ENCODE measurements around the gene IRF7.
"Not testable (repeated sequence)": the region's sequence is repeated elsewhere in the genome, so short reads cannot be mapped to it uniquely, and the experiment has no call there.

IRF7 gene

GRCh38 chr11:579830-580601 is 35.7 kb downstream of the IRF7 start:
- DNase-seq: no peak

GRCh38 chr11:578276-579035 is 37.3 kb downstream of the IRF7 start:
- no peak for DNase-seq

GRCh38 chr11:577611-577894 is 38.2 kb downstream of the IRF7 start:
- DNase-seq: no peak

GRCh38 chr11:576811-577610 is 38.7 kb downstream of the IRF7 start:
- DNase-seq: no peak

DNA sequence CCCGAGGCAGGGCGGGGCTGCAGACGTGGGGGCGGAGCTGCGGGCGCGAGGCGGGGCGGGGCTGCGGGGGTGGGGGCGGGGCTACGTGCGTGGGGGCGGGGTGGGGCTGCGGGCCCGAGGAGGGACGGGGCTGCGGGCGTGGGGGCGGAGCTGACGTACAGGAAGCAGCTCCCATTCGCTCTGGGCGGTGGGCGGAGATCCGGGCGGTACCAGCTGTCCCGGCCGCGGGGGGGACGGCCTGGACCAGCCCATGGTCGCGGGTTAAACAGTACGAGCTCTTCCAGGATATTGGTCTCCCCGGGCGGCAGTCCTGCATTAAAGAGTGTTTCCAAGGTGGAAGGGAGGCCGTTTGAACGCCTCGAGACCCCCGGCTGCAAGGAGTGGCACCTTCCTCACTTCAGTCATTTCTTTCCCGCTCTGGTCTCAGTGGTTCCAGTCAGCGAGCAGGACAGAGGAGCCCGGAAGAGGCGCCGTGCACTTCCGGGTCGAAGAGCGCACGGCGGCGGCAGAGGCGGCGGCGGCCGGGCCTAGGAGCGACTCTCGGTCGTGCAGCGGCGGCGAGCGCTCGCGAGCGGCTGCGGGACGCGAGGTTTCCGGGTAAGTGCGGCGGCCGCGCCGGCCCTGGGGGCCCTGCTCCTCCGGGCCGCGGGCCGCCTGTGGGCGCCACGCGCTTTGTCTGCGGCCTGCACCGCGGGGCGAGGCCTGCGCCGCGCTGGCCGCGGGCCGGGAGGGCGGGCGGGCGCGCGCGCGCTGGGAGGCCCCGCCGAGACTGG is 39.6 kb downstream of the IRF7 start, which contains the start of gene PHRF1:
TSS of gene PHRF1 (plus strand) at position 475 of the 773 bp plus-strand sequence. CDS start 5,043 bp downstream, outside the sequence.
- DNase-seq: peak; percentile 94 to 96 (median 95)

DNA sequence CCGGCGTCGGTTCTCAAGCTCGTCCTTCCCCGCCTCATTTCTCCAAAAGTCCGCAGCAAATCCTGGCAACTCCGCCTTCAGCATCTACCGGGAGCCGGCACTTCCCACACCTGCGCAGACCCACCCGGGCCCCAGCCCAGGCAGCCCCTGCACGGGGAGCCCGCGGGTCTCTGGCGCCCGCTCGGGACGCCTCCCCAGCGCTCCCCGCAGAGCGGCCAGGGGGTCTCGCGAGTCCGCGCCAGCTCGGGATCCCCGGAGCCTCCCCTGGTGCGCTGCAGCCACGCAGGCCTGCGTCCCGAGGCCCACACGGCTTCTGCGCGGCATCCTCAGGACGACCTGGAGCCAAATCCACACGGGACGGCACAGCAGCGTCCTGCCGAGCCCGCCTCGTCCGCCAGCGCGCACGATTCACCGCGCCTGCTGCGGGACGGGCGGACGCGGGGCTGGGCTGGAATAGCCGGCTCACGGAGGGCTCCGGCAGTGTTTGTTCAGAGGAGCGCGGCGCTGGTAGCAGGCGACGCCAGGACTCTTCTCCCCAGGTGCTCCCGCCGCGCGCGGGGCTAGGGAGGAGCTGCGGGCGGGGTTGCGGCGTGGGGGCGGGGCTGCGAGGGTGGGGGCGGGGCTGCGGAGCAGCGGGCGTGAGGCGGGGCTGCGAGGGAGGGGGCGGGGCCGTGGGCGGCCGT is 40.3 kb downstream of the IRF7 start:
- no peak for DNase-seq

DNA sequence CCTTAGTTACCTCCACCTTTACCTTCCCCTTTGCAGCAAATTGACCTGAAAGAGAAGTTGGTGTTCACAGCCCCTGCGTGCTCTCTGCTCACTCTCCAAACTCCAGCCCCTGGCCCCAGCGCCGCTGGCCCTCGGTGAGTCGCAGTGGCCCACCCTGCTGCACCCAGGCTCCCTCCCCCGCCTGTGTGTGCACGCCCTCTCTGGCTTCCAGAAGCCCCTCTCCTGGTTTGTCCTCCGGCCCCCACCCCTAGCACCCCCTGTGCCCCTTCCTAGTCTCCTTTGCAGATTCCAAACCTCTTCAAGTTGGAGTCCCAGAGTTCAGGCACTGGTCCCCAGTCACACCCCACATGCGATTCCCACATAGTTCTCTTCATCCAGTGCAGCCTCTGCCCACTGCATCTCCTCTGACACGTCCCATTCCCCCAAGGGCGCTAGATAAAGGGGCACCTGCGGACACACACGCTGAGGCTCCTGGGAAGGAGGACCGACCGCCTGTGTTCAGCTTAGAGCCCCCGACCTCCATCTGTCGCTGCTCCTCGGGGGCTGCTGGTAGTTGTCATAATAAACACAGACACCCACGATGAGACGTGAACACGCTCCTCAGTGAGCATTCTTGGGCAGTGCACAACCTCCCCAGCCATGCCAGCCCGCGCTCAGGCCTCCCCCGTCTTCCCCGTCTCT is 41.0 kb downstream of the IRF7 start:
- DNase-seq: no peak

DNA sequence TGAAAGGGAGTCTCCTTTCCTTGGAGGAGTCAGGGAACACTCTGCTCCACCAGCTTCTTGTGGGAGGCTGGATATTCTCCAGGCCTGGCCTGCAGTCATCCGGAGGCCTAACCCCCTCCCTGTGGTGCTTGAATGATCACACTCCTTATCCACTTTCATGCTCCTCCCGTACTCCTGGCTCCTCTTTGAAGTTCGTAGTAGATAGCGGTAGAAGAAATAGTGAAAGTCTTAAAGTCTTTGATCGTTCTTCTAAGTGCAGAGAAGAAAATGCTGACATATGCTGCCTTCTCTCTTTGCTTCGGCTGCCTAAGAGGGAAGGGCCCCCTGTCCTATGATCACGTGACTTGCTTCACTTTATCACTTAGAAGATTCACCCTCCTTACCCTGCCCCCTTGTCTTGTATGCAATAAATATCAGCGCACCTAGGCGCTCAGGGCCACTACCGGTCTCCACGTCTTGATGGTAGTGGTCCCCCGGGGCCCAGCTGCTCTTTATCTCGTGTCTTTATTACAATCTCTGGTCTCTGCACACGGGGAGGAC is 41.6 kb downstream of the IRF7 start:
- not testable (repeated sequence) for DNase-seq

DNA sequence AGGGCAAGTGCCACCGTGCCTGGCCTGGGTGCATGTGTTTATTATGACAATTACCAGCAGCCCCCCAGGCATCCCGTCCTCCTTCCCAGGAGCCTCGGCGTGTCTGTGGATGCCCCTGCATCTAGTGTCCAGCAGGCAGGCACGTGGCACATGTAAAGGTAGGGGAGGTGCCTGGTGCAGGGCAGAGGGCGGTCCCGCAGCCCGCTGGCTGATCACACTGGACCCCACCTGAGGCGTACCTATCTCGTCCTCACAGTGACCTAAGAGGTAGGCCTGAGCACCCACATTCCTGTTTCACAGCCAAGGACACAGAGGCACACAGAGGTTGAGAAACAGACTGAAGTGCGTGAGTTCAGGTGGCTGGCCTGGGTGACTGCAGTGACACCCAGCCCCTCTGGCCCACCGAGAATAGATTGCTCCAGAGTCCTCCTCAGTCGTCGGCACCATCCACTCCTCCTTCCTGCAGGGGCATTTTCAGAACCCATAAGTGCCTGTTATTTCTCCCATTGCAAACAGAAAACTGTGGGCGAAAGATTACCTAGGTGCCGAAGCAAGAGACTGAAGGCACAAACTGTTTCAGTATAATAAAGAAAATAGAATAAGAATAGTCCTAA is 42.5 kb downstream of the IRF7 start:
- no peak for DNase-seq

- DNase-seq: no peak
These were observed 44.0 kb downstream of the IRF7 start for GRCh38 chr11:571802-572185.

- no peak for DNase-seq
These were observed 46.4 kb downstream of the IRF7 start for GRCh38 chr11:569158-569885.

DNA sequence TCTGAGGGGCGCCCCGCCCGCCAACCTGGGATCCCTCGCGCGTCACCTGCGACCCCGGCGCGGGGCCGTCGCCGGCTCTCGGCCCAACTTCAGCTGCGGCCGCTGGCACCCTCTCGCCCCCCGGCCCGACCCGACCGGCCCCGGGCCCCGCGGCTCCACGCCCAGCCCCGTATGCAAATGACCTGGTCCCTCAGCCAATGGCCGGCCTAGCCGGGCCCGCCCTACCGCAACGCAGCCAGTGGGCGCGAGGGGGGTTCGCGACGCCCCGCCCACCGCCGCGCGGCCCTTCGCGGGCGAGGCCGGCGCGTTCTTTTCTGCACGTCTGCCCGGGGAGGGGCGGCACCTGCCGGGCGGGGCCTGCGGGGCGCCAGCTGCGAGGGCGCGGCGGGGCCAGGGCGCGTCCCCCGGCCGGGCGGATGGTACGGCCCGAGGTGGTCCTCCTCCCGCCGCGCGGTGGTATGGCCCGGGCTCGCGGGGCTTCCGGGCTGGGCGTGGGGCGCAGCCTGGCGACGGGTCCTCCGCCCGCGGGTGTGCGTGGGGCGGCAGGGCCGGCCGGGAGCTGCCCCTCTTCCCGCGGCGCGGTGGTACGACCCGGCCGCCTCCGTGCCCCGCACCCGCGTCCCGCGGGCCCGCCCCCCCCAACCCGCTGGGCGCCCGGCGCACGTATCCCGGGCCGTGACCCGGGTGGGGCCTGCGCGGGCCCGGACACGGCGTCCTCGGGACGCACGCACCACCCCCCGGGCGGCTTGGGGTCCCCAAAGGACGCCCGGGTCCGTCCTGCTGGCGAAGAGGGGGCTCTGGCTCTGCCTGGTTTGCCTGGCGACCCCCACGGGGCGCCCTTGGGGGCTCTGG is 47.2 kb downstream of the IRF7 start:
- peak; percentile 85 to 95 (median 90) for DNase-seq

GRCh38 chr11:567629-568292 is 48.0 kb downstream of the IRF7 start:
- peak in 2 of 5 donors; percentile 34 to 35 for DNase-seq

DNA sequence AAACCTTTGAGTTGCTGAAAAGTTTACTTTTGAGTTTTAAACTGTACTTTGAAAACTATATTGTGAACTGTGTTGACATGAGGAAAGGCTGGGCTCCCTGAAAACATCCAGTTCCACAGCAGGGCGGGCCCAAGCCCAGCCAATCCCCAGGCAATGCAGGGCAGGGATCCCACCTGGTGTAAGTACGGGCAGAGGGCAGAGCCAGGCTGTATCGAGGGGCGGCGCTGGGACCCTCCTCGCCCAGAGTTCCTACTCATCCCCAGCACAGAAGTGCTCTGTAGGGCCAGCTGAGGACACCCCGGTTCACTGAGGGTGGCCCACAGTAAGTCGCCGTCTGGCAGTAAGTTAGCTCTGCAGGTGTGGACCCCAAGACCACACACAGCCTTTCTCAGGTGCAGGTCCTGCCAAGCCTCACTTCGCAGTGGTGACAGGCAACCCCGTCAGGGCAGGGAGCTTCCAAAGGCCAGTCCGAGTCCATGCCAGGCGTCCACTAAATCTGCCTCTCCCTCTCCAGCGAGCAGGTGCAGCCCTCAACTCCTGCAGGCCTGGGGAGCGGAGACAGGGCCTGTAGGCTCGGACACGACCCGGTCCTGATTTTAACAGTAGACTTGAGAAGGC is 48.6 kb downstream of the IRF7 start:
- DNase-seq: no peak

DNA sequence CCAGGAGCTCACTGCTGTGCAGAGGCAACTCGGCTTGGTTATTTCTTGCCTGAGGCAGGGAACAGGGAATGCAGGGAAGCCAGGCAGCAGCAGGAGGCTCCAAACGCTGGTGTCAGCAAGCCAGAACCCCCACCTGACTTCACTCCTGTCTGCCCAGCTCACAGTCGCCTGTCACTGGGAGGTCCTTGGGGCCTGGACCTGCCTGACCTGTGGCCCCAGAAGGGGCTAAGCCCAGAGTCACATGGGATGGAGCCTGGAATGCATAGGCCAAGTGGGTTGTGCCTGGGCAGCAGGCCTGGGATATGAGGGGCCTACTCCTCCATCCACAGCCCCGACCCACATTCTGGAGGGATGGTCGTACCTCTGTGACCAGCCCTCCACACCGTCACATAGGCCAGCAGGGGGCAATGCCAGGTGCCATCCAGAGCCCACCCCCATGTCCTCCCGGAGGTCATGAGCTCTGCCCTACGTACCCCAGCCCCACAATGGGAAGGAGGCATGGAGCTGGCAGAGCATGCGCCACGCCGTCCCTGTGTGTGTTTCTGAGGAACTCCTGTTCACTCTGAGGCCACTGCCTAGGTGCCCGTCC is 49.7 kb downstream of the IRF7 start:
- no peak for DNase-seq

- no peak for DNase-seq
These were observed 51.8 kb downstream of the IRF7 start for GRCh38 chr11:563812-564578.

Data from T-helper 1 cell (primary cell).